NB4 (cell line): ENCODE measurements around the gene AP3S1.
"Not testable (repeated sequence)": the region's sequence is repeated elsewhere in the genome, so short reads cannot be mapped to it uniquely, and the experiment has no call there.

Experiments used
- DNase-seq: peaks from one replicate; pipeline ENCODE4 v3.0.0; 2010; ENCODE audit warnings: low read depth
- H3K4me3 ChIP-seq: one replicate; pipeline ENCODE4 v1.5.1; 2011; ENCODE audit warnings: mild to moderate bottlenecking, low read depth, low read length, moderate library complexity
- MYC ChIP-seq: IDR thresholded peaks from 2 replicates; pipeline ENCODE4 v1.6.1; 2011; ENCODE audit warnings: low read depth, low read length
- POLR2A ChIP-seq: IDR thresholded peaks from 2 replicates; pipeline ENCODE4 v1.6.1; 2011; ENCODE audit warnings: mild to moderate bottlenecking; ENCODE audit not compliant: insufficient read length; ENCODE audit errors: extremely low read depth
- TF ChIP-seq, protein P1 (sequence below): IDR thresholded peaks from one replicate; pipeline ENCODE4 v1.5.1; 2012; ENCODE audit warnings: low read depth, low read length
- TF ChIP-seq, protein P2 (sequence below): IDR thresholded peaks from 2 replicates; pipeline ENCODE4 v1.6.1; 2011; ENCODE audit warnings: low read depth, low read length

Gene AP3S1

DNA sequence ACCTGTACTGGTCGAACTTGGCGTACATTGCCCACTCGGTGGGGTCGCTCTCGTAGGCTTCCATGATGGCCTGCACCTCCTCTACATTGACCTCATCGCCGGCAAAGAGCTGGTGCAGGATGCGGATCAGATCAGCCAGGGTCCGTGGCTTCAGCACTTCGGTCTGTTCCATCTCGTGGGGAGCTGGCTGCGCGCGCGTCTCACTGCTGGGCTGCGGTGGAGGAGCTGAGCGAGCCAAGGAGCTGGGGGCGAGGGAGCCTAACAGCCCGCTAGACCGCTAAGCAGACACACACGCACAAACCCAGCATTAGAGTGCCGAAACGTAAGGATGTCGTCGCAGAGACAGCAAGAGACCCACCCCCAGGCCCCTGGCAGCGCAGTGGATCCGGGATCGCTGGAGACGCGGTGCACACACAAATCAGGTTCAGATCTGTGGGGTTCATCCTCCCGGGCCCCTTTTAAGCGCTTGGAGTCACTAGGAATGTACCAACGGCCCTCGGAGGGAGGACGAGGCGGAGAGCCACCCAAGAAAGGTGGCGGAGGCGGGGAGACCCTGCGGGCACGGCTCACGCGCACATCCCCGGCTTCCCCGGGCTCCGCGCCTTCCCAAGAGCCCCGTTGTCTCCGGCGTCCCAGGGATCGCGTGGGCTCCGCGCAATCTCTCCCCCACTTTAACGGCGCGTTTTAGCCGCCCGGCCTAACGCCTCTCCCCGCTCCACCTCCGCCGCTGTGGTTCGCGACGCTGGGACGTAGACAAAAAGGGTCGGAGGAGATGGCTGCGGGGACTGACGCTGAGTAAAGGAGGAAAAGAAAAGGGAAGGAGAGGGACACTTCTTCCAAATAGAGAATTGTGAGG is 25.3 kb upstream of the AP3S1 start, which contains the start of gene CDO1:
Gene CDO1 (minus strand): TSS at position 434 of the 856 bp plus-strand sequence. CDS start 262 bp downstream, at position 172.
- TF ChIP-seq, protein P1, sequence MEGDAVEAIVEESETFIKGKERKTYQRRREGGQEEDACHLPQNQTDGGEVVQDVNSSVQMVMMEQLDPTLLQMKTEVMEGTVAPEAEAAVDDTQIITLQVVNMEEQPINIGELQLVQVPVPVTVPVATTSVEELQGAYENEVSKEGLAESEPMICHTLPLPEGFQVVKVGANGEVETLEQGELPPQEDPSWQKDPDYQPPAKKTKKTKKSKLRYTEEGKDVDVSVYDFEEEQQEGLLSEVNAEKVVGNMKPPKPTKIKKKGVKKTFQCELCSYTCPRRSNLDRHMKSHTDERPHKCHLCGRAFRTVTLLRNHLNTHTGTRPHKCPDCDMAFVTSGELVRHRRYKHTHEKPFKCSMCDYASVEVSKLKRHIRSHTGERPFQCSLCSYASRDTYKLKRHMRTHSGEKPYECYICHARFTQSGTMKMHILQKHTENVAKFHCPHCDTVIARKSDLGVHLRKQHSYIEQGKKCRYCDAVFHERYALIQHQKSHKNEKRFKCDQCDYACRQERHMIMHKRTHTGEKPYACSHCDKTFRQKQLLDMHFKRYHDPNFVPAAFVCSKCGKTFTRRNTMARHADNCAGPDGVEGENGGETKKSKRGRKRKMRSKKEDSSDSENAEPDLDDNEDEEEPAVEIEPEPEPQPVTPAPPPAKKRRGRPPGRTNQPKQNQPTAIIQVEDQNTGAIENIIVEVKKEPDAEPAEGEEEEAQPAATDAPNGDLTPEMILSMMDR: no peak
- TF ChIP-seq POLR2A (no peak), MYC (no peak)
- TF ChIP-seq, protein P2, sequence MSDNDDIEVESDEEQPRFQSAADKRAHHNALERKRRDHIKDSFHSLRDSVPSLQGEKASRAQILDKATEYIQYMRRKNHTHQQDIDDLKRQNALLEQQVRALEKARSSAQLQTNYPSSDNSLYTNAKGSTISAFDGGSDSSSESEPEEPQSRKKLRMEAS: no peak
- DNase-seq: no peak
- no peak within 1 kb of the TSS for H3K4me3 ChIP-seq

DNA sequence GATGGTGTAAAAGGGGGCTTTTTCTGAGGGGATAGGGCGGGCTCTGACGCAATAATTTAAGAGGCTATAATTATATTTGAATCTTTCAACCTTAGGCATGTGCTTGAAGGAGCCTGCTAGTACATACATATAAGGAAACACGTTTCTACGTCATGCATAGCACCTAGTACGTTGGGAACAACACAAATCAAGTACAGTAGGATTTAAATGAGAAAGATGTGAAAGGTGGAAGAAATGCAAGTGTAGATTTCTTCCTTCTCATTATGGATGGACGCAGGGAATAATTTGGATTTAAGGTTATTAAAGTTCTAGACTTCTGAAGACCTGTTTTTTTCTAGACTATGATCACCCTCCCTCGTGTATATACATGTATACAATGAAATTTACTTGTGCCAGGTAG is 24.3 kb upstream of the AP3S1 start:
- no peak for TF ChIP-seq MYC
- TF ChIP-seq, protein P2: no peak
- TF ChIP-seq POLR2A: no peak
- TF ChIP-seq, protein P1: no peak
- no peak overlapping the region for H3K4me3 ChIP-seq
- no peak for DNase-seq

DNA sequence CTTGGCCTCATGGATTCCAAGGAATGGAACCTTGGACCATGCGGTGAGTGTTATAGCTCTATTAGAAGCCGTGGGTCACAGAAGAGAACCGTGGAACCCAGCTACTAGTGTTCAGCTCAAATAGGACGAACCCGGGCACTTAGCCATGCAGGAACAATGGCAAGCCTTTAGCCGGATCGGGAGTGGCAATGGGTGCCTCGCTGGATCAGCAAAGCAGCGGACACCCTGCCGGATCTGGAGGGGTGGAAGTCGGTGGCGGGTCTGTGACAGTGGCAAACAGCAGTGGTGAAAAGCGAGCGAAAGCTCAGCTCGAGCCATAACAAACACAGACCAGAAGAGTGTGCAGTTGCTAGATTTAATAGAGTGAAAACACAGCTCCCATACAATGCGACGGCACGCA is 22.9 kb upstream of the AP3S1 start:
- no peak overlapping the region for H3K4me3 ChIP-seq
- TF ChIP-seq, protein P1: no peak
- TF ChIP-seq MYC: no peak
- TF ChIP-seq POLR2A: no peak
- TF ChIP-seq, protein P2: no peak
- no peak for DNase-seq

DNA sequence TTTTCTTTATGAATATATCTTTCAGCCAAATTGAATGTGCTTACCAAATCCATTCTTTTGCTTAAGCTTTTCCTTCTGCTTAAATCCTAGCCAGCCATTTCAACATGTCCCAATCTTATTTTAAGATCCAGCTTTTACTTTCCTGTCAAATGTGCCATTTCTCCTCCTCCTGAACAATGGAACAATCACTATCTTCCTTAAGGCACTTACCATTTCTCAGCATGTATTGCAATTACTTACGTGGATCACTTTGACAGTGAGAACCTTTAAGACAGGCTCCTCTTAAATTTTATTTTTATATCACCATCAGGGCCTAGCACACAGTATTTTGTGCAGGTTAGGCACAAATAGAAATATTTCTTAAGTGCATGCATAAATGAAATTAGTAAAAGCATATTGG is 20.9 kb upstream of the AP3S1 start:
- H3K4me3 ChIP-seq: no peak overlapping the region
- TF ChIP-seq MYC (no peak), POLR2A (no peak)
- TF ChIP-seq, protein P2: no peak
- TF ChIP-seq, protein P1: no peak
- DNase-seq: no peak

DNA sequence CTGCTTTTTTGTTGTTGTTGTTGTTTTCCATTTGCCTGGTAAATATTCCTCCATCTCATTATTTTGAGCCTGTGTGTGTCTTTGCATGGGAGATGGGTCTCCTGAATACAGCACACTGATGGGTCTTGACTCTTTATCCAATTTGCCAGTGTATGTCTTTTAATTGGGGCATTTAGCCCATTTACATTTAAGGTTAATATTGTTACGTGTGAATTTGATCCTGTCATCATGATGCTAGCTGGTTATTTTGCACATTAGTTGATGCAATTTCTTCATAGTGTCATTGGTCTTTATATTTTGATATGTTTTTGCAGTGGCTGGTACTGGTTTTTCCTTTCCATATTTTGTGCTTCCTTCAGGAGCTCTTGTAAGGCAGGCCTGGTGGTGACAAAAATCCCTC is 16.8 kb upstream of the AP3S1 start:
- DNase-seq, H3K4me3 ChIP-seq: not testable (repeated sequence)

DNA sequence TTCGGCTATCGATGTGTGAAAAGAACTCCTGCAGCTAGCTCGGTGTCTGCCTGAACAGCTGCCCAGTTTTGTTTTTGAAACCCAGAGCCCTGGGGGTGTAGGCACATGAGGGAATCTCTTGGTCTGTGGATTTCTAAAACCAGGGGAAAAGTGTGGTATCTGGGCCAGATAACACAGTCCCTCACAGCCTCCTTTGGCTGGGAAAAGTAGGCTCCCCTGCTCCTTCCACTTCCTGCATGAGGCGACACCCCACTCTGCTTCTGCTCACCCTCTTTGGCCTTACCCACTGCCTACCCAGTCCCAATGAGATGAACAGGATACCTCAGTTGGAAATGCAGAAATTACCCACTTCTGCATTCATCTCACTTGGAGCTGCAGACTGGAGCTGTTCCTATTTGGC is 15.8 kb upstream of the AP3S1 start:
- DNase-seq: no peak
- TF ChIP-seq POLR2A (no peak), MYC (no peak)
- TF ChIP-seq, protein P2: no peak
- TF ChIP-seq, protein P1: no peak

More for the DNA sequence above, 15.8 kb upstream of the AP3S1 start:
- no peak overlapping the region for H3K4me3 ChIP-seq
